Neural cell (in vitro differentiated cells): ENCODE data around the gene SDC1. TPM values are rescaled to one million over a fixed set of nuclear protein-coding genes. Genes with fewer than 3 reads are reported as not detected.

Source experiments
- H2AFZ ChIP-seq: fragments of 200-600, 300-800 bp; sonication (generic), shearing (Covaris generic); 2 replicates; pipeline ENCODE4 v1.6.0; 2014; ENCODE audit warnings: low read depth, mild to moderate bottlenecking, antibody characterized with exemption, low read length, moderate library complexity
- H3F3A ChIP-seq: fragments of 200-600 bp; shearing (Covaris generic); 2 replicates; pipeline ENCODE4 v1.6.1; 2016; ENCODE audit warnings: mild to moderate bottlenecking, moderate library complexity, mixed read lengths, antibody characterized with exemption, low read length; ENCODE audit not compliant: insufficient read depth, poor library complexity, severe bottlenecking
- H3K27ac ChIP-seq: fragments of 200-600, 300-800 bp; sonication (generic), shearing (Covaris generic); 2 replicates; pipeline ENCODE4 v1.5.1; 2014; ENCODE audit warnings: mild to moderate bottlenecking, low read length, moderate library complexity
- H3K27me3 ChIP-seq: fragments of 300-800, 200-600 bp; sonication (generic), shearing (Covaris generic); 2 replicates; pipeline ENCODE4 v1.6.0; 2014; ENCODE audit warnings: mild to moderate bottlenecking, low read depth, low read length, moderate library complexity; ENCODE audit not compliant: insufficient read depth
- H3K36me3 ChIP-seq: fragments of 300-800, 200-600 bp; sonication (generic), shearing (Covaris generic); 2 replicates; pipeline ENCODE4 v1.5.1; 2014; ENCODE audit warnings: mild to moderate bottlenecking, antibody characterized with exemption, low read length, moderate library complexity; ENCODE audit not compliant: insufficient read depth
- H3K4me2 ChIP-seq: fragments of 300-800, 200-600 bp; sonication (generic), shearing (Covaris generic); 2 replicates; pipeline ENCODE4 v1.6.0; 2014; ENCODE audit warnings: mild to moderate bottlenecking, low read length
- H3K4me3 ChIP-seq: fragments of 300-800, 200-600 bp; sonication (generic), shearing (Covaris generic); 2 replicates; pipeline ENCODE4 v1.5.1; 2014; ENCODE audit warnings: mild to moderate bottlenecking, low read length, moderate library complexity
- H3K79me2 ChIP-seq: fragments of 200-600 bp; shearing (Covaris generic); replicated peaks from 2 replicates; pipeline ENCODE4 v1.6.0; 2014; ENCODE audit warnings: mild to moderate bottlenecking, low read length, moderate library complexity; ENCODE audit not compliant: insufficient read depth
- H3K9ac ChIP-seq: fragments of 300-800, 200-600 bp; sonication (generic), shearing (Covaris generic); 2 replicates; pipeline ENCODE4 v1.6.1; 2016; ENCODE audit warnings: mild to moderate bottlenecking, low read length, mixed read lengths
- H3K9me2 ChIP-seq: fragments of 200-600 bp; shearing (Covaris generic); 2 replicates; pipeline ENCODE4 v1.6.1; 2016; ENCODE audit warnings: mild to moderate bottlenecking, low read length, mixed read lengths; ENCODE audit not compliant: insufficient read depth
- H3K9me3 ChIP-seq: fragments of 200-600, 300-800 bp; sonication (generic), shearing (Covaris generic); 2 replicates; pipeline ENCODE4 v1.6.1; 2016; ENCODE audit warnings: mild to moderate bottlenecking, mixed run types, low read length, moderate library complexity, mixed read lengths
- H4K20me1 ChIP-seq: fragments of 200-600 bp; shearing (Covaris generic); 2 replicates; pipeline ENCODE4 v1.6.1; 2016; ENCODE audit warnings: mild to moderate bottlenecking, mixed run types; ENCODE audit not compliant: insufficient read depth
- EP300 ChIP-seq: fragments of 450-650 bp; conservative IDR thresholded peaks from 2 replicates; pipeline ENCODE4 v1.6.1; 2014; ENCODE audit warnings: antibody characterized with exemption, mild to moderate bottlenecking, moderate library complexity; ENCODE audit not compliant: poor library complexity, severe bottlenecking
- EZH2 ChIP-seq: fragments of 200-600, 300-800 bp; shearing (Covaris generic), sonication (generic); IDR thresholded peaks from 2 replicates; pipeline ENCODE4 v1.6.1; 2014; ENCODE audit warnings: antibody characterized with exemption, low read length, borderline replicate concordance, mild to moderate bottlenecking; ENCODE audit not compliant: insufficient read depth, poor library complexity, severe bottlenecking
- MXI1 ChIP-seq: fragments of 450-650 bp; conservative IDR thresholded peaks from 2 replicates; pipeline ENCODE4 v1.6.1; 2014; ENCODE audit warnings: antibody characterized with exemption, mild to moderate bottlenecking; ENCODE audit not compliant: poor library complexity, severe bottlenecking
- POLR2AphosphoS5 ChIP-seq: IDR thresholded peaks from 2 replicates; pipeline ENCODE4 v1.6.1; 2012
- RAD21 ChIP-seq: fragments of 450-650 bp; conservative IDR thresholded peaks from 2 replicates; pipeline ENCODE4 v1.6.1; 2014; ENCODE audit warnings: antibody characterized with exemption, mild to moderate bottlenecking, moderate library complexity
- SMC3 ChIP-seq: fragments of 450-650 bp; conservative IDR thresholded peaks from 2 replicates; pipeline ENCODE4 v1.6.1; 2014; ENCODE audit warnings: antibody characterized with exemption, mild to moderate bottlenecking, moderate library complexity; ENCODE audit not compliant: poor library complexity
- TAF1 ChIP-seq: IDR thresholded peaks from 2 replicates; pipeline ENCODE4 v1.6.1; 2012; ENCODE audit warnings: low read depth
- polyA plus RNA-seq: library from polyadenylated mRNA; depleted of rRNA; stranded (reverse); fragments of >200 nt; gene quantifications from 2 replicates; pipeline ENCODE4 v1.2.3, GENCODE V29; 2014
- TF ChIP-seq, protein P1 (sequence below): IDR thresholded peaks from 2 replicates; pipeline ENCODE4 v1.6.1; 2012; ENCODE audit warnings: borderline replicate concordance
- TF ChIP-seq, protein P2 (sequence below): fragments of 450-650 bp; IDR thresholded peaks from 2 replicates; pipeline ENCODE4 v1.5.1; 2014; ENCODE audit warnings: antibody characterized with exemption, mild to moderate bottlenecking, moderate library complexity; ENCODE audit not compliant: poor library complexity, severe bottlenecking

SDC1 gene
- polyA plus RNA-seq, 1 donor from 2014 or later, result 14.9 TPM

DNA sequence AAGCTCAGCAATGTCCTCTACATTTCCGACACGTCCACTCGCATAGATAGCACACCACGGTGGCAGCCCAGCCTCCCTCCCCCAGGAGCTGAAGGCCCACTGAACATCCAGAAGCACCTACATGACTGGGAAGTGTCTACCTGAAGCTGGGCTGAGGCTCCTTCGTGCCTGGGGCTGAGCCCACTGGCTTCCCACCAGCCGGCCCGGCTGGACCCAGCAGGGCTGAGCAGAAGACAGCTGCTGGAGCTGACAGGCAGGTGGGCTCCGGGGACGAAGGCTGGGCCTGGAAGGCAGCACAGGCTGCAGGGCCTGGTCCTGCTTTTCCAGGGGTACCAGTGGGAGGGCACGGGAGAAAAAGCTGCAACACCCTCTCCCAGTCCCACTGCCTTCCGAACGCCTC, 13.5 kb downstream of the SDC1 start:
- Histone ChIP-seq H3K9me3 (no peaks in the 10 kb centered on the region), H3K4me2 (no peak overlapping the region), H3F3A (no peaks in the 10 kb centered on the region), H4K20me1 (no peaks in the 10 kb centered on the region), H3K9me2 (no peaks in the 10 kb centered on the region), H3K27ac (no peak overlapping the region), H3K79me2 (no peaks in the 10 kb centered on the region), H2AFZ (no peak overlapping the region), H3K36me3 (no peaks in the 10 kb centered on the region), H3K4me3 (no peak overlapping the region), H3K27me3 (no peaks in the 10 kb centered on the region), H3K9ac (no peak overlapping the region)
- TF ChIP-seq TAF1 (no peak), EZH2 (no peak), EP300 (no peak), RAD21 (no peak), POLR2AphosphoS5 (no peak), MXI1 (no peak), SMC3 (no peak)
- TF ChIP-seq, protein P1, sequence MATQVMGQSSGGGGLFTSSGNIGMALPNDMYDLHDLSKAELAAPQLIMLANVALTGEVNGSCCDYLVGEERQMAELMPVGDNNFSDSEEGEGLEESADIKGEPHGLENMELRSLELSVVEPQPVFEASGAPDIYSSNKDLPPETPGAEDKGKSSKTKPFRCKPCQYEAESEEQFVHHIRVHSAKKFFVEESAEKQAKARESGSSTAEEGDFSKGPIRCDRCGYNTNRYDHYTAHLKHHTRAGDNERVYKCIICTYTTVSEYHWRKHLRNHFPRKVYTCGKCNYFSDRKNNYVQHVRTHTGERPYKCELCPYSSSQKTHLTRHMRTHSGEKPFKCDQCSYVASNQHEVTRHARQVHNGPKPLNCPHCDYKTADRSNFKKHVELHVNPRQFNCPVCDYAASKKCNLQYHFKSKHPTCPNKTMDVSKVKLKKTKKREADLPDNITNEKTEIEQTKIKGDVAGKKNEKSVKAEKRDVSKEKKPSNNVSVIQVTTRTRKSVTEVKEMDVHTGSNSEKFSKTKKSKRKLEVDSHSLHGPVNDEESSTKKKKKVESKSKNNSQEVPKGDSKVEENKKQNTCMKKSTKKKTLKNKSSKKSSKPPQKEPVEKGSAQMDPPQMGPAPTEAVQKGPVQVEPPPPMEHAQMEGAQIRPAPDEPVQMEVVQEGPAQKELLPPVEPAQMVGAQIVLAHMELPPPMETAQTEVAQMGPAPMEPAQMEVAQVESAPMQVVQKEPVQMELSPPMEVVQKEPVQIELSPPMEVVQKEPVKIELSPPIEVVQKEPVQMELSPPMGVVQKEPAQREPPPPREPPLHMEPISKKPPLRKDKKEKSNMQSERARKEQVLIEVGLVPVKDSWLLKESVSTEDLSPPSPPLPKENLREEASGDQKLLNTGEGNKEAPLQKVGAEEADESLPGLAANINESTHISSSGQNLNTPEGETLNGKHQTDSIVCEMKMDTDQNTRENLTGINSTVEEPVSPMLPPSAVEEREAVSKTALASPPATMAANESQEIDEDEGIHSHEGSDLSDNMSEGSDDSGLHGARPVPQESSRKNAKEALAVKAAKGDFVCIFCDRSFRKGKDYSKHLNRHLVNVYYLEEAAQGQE, result no peak
- TF ChIP-seq, protein P2, sequence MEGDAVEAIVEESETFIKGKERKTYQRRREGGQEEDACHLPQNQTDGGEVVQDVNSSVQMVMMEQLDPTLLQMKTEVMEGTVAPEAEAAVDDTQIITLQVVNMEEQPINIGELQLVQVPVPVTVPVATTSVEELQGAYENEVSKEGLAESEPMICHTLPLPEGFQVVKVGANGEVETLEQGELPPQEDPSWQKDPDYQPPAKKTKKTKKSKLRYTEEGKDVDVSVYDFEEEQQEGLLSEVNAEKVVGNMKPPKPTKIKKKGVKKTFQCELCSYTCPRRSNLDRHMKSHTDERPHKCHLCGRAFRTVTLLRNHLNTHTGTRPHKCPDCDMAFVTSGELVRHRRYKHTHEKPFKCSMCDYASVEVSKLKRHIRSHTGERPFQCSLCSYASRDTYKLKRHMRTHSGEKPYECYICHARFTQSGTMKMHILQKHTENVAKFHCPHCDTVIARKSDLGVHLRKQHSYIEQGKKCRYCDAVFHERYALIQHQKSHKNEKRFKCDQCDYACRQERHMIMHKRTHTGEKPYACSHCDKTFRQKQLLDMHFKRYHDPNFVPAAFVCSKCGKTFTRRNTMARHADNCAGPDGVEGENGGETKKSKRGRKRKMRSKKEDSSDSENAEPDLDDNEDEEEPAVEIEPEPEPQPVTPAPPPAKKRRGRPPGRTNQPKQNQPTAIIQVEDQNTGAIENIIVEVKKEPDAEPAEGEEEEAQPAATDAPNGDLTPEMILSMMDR, result no peak

DNA sequence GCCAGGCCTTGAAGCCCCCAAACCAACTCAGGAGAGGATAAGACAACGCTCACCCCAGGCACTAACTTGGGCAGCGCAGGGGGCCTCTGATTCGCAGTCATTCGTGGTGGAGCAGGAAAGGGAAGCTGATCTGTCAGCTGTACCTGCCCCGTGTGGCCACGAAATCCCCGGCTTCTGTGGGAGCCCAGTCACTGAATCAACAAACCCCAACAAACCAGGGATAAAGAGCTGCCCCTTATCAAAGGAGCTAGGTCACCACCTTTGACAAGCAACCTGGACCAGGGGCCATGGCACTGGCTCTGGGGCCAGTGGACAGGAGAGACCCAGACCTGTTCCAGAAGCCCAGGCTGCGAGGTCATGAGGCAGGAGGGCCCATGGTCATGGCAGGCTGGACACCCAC, 14.5 kb downstream of the SDC1 start:
- Histone ChIP-seq H3K79me2 (no peaks in the 10 kb centered on the region), H2AFZ (no peak overlapping the region), H3F3A (no peaks in the 10 kb centered on the region), H3K27me3 (no peaks in the 10 kb centered on the region), H4K20me1 (no peaks in the 10 kb centered on the region), H3K9ac (no peak overlapping the region), H3K27ac (no peak overlapping the region), H3K4me3 (no peak overlapping the region), H3K36me3 (no peaks in the 10 kb centered on the region), H3K9me3 (no peaks in the 10 kb centered on the region), H3K9me2 (no peaks in the 10 kb centered on the region), H3K4me2 (no peak overlapping the region)
- TF ChIP-seq MXI1 (no peak), EZH2 (no peak)
